ENCODE data around the gene NR0B2.

Gene NR0B2

GRCh38 chr1:26938659-26939025, 24.9 kb upstream of the NR0B2 start:
- H3K36me3 ChIP-seq (ENCODE audit: low read depth), result peaks cover 73% of the 10 kb centered on the region
- no peak overlapping the region for H3K4me3 ChIP-seq (ENCODE audit: severe bottlenecking)

DNA sequence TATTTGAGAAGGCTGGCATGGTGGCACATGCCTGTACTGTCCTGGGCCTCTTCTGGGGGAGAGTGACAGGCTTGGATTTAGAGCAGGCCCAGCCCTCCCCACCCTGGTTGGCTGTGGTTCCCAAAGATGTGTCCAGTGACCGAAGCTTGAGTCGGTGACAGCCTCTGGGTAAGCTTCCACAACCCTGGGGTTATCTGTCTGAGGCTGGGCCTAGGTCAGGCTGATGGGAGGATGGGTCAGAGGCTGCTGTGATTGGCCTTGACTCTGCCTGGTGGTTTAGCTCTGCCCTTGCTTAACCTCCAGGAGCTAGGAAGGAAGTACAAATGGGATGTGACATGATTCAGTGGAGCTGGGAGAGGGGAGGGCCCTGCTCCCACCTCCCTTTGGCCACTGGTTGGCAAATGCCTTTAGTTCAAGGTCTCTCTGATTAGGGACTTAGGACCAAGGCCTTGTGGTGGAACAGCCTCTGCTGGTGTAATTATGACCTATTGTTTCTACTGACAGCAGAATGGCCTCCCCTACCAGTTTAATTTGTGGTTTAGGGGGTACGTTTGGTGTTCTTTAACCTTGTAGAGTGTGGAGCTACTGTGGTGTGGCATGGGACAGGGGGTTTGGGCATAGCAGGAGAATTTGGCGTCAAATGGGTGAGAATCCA, 24.4 kb upstream of the NR0B2 start:
- H3K27me3 ChIP-seq (ENCODE audit: insufficient read depth, poor library complexity, severe bottlenecking), result no peaks in the 10 kb centered on the region
- ATAC-seq (ENCODE audit: low read depth), result no peak
- TF ChIP-seq, protein P1, sequence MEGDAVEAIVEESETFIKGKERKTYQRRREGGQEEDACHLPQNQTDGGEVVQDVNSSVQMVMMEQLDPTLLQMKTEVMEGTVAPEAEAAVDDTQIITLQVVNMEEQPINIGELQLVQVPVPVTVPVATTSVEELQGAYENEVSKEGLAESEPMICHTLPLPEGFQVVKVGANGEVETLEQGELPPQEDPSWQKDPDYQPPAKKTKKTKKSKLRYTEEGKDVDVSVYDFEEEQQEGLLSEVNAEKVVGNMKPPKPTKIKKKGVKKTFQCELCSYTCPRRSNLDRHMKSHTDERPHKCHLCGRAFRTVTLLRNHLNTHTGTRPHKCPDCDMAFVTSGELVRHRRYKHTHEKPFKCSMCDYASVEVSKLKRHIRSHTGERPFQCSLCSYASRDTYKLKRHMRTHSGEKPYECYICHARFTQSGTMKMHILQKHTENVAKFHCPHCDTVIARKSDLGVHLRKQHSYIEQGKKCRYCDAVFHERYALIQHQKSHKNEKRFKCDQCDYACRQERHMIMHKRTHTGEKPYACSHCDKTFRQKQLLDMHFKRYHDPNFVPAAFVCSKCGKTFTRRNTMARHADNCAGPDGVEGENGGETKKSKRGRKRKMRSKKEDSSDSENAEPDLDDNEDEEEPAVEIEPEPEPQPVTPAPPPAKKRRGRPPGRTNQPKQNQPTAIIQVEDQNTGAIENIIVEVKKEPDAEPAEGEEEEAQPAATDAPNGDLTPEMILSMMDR (IDR thresholded peaks at IDR 0.05; ENCODE audit: poor library complexity, severe bottlenecking), result no peak
- no peak overlapping the region for H3K4me3 ChIP-seq (ENCODE audit: severe bottlenecking)
- no peak overlapping the region for H3K27ac ChIP-seq (ENCODE audit: poor library complexity, severe bottlenecking)
- no peak for DNase-seq (ENCODE audit: low spot score)
- peaks cover 73% of the 10 kb centered on the region for H3K36me3 ChIP-seq (ENCODE audit: low read depth)
- peaks cover 3% of the 10 kb centered on the region for H3K4me1 ChIP-seq (ENCODE audit: insufficient read depth, poor library complexity, severe bottlenecking)
- H3K9me3 ChIP-seq (ENCODE audit: severe bottlenecking), result no peaks in the 10 kb centered on the region

More at GRCh38 chr1:26938659-26939025, 24.9 kb upstream of the NR0B2 start:
- TF ChIP-seq, protein P1 (IDR thresholded peaks at IDR 0.05; ENCODE audit: poor library complexity, severe bottlenecking), result no peak
- peaks cover 3% of the 10 kb centered on the region for H3K4me1 ChIP-seq (ENCODE audit: insufficient read depth, poor library complexity, severe bottlenecking)
- H3K27me3 ChIP-seq (ENCODE audit: insufficient read depth, poor library complexity, severe bottlenecking), result no peaks in the 10 kb centered on the region
- DNase-seq (ENCODE audit: low spot score) (no peak), ATAC-seq (ENCODE audit: low read depth) (no peak)
- H3K27ac ChIP-seq (ENCODE audit: poor library complexity, severe bottlenecking), result no peak overlapping the region
- no peaks in the 10 kb centered on the region for H3K9me3 ChIP-seq (ENCODE audit: severe bottlenecking)

GRCh38 chr1:26936823-26937222, 23.0 kb upstream of the NR0B2 start:
- H3K4me1 ChIP-seq (ENCODE audit: insufficient read depth, poor library complexity, severe bottlenecking), result peaks cover 3% of the 10 kb centered on the region
- no peaks in the 10 kb centered on the region for H3K9me3 ChIP-seq (ENCODE audit: severe bottlenecking)
- H3K27me3 ChIP-seq (ENCODE audit: insufficient read depth, poor library complexity, severe bottlenecking), result no peaks in the 10 kb centered on the region
- TF ChIP-seq, protein P1 (IDR thresholded peaks at IDR 0.05; ENCODE audit: poor library complexity, severe bottlenecking), result no peak
- ATAC-seq (ENCODE audit: low read depth) (no peak), DNase-seq (ENCODE audit: low spot score) (no peak)
- H3K27ac ChIP-seq (ENCODE audit: poor library complexity, severe bottlenecking), result no peak overlapping the region
- peaks cover 71% of the 10 kb centered on the region for H3K36me3 ChIP-seq (ENCODE audit: low read depth)
- no peak overlapping the region for H3K4me3 ChIP-seq (ENCODE audit: severe bottlenecking)

- no peak overlapping the region for H3K4me3 ChIP-seq (ENCODE audit: severe bottlenecking)
- no peak overlapping the region for H3K27ac ChIP-seq (ENCODE audit: poor library complexity, severe bottlenecking)
- no peaks in the 10 kb centered on the region for H3K9me3 ChIP-seq (ENCODE audit: severe bottlenecking)
- H3K4me1 ChIP-seq (ENCODE audit: insufficient read depth, poor library complexity, severe bottlenecking), result no peaks in the 10 kb centered on the region
- DNase-seq (ENCODE audit: low spot score) (no peak), ATAC-seq (ENCODE audit: low read depth) (no peak)
- peaks cover 74% of the 10 kb centered on the region for H3K36me3 ChIP-seq (ENCODE audit: low read depth)
- TF ChIP-seq, protein P1 (IDR thresholded peaks at IDR 0.05; ENCODE audit: poor library complexity, severe bottlenecking), result no peak
- no peaks in the 10 kb centered on the region for H3K27me3 ChIP-seq (ENCODE audit: insufficient read depth, poor library complexity, severe bottlenecking)
Measured at GRCh38 chr1:26932531-26932930, 18.8 kb upstream of the NR0B2 start.

GRCh38 chr1:26923711-26924110, 9.9 kb upstream of the NR0B2 start:
- Histone ChIP-seq H3K4me3 (ENCODE audit: severe bottlenecking) (no peak overlapping the region), H3K27me3 (ENCODE audit: insufficient read depth, poor library complexity, severe bottlenecking) (no peaks in the 10 kb centered on the region), H3K4me1 (ENCODE audit: insufficient read depth, poor library complexity, severe bottlenecking) (peaks cover 10% of the 10 kb centered on the region), H3K9me3 (ENCODE audit: severe bottlenecking) (no peaks in the 10 kb centered on the region), H3K36me3 (ENCODE audit: low read depth) (peaks cover 56% of the 10 kb centered on the region), H3K27ac (ENCODE audit: poor library complexity, severe bottlenecking) (no peak overlapping the region)
- ATAC-seq (ENCODE audit: low read depth) (no peak), DNase-seq (ENCODE audit: low spot score) (no peak)
- TF ChIP-seq, protein P1 (IDR thresholded peaks at IDR 0.05; ENCODE audit: poor library complexity, severe bottlenecking), result no peak
